ENCODE data around the gene SHANK3. TPM values are rescaled to one million over a fixed set of nuclear protein-coding genes. Genes with fewer than 3 reads are reported as not detected.

Gene SHANK3
- total RNA-seq, 4 donors from 2014 or later = 2.8 to 36.3 (median 10.8) TPM

GRCh38 chr22:50676180-50676636 lies 3.6 kb downstream of the SHANK3 start:
- peak; percentile 15 to 37 (median 37) for DNase-seq
- Histone ChIP-seq H3K27ac (no peak overlapping the region), H3K27me3 (peaks cover 0 to 20% of the 10 kb centered on the region in 2 donors), H3K4me3 (peak overlapping the region in 1 of 4 donors; percentile 47), H3K4me1 (peaks cover 0 to 18% (median 7%) of the 10 kb centered on the region in 4 donors), H3K9me3 (no peaks in the 10 kb centered on the region), H3K36me3 (no peaks in the 10 kb centered on the region)
- TF ChIP-seq POLR2A (IDR thresholded peaks at IDR 0.05) (no peak), CTCF (IDR thresholded peaks at IDR 0.05) (no peak)

GRCh38 chr22:50676661-50677492 lies 4.3 kb downstream of the SHANK3 start:
- H3K9me3 ChIP-seq = no peaks in the 10 kb centered on the region
- TF ChIP-seq POLR2A (IDR thresholded peaks at IDR 0.05) (no peak), CTCF (IDR thresholded peaks at IDR 0.05) (no peak)
- H3K27ac ChIP-seq = no peak overlapping the region
- no peak overlapping the region for H3K4me3 ChIP-seq
- DNase-seq = peak; percentile 12 to 33 (median 32)
- H3K27me3 ChIP-seq = peaks cover 0 to 20% of the 10 kb centered on the region in 2 donors
- H3K4me1 ChIP-seq = peaks cover 0 to 18% (median 7%) of the 10 kb centered on the region in 4 donors
- H3K36me3 ChIP-seq = no peaks in the 10 kb centered on the region

- Histone ChIP-seq H3K27me3 (peaks cover 0 to 17% of the 10 kb centered on the region in 2 donors), H3K9me3 (no peaks in the 10 kb centered on the region), H3K4me3 (no peak overlapping the region), H3K27ac (no peak overlapping the region), H3K4me1 (peaks cover 0 to 18% (median 7%) of the 10 kb centered on the region in 4 donors), H3K36me3 (no peaks in the 10 kb centered on the region)
- peak; percentile 10 to 38 (median 37) for DNase-seq
- no peak for TF ChIP-seq CTCF (IDR thresholded peaks at IDR 0.05)
- TF ChIP-seq POLR2A (IDR thresholded peaks at IDR 0.05) = no peak
Observed at GRCh38 chr22:50677493-50678217, 5.0 kb downstream of the SHANK3 start.

- no peaks in the 10 kb centered on the region for H3K36me3 ChIP-seq
- H3K4me3 ChIP-seq = no peak overlapping the region
- DNase-seq = peak; percentile 7 to 37 (median 20)
- H3K9me3 ChIP-seq = no peaks in the 10 kb centered on the region
- TF ChIP-seq CTCF (IDR thresholded peaks at IDR 0.05) (no peak), POLR2A (IDR thresholded peaks at IDR 0.05) (no peak)
- no peak overlapping the region for H3K27ac ChIP-seq
- H3K27me3 ChIP-seq = peaks cover 0 to 13% of the 10 kb centered on the region in 2 donors
- H3K4me1 ChIP-seq = peaks cover 0 to 14% (median 7%) of the 10 kb centered on the region in 4 donors
Observed at GRCh38 chr22:50678218-50678650, 5.6 kb downstream of the SHANK3 start.

- DNase-seq = peak; percentile 8 to 42 (median 38)
- no peak overlapping the region for H3K4me3 ChIP-seq
Observed at GRCh38 chr22:50678651-50679521, 6.3 kb downstream of the SHANK3 start.

More at GRCh38 chr22:50678651-50679521, 6.3 kb downstream of the SHANK3 start:
- Histone ChIP-seq H3K27me3 (peaks cover 0 to 7% of the 10 kb centered on the region in 2 donors), H3K27ac (no peak overlapping the region), H3K9me3 (no peaks in the 10 kb centered on the region), H3K4me1 (peaks cover 0 to 8% (median 4%) of the 10 kb centered on the region in 4 donors), H3K36me3 (no peaks in the 10 kb centered on the region)
- TF ChIP-seq CTCF (IDR thresholded peaks at IDR 0.05) = no peak
- TF ChIP-seq POLR2A (IDR thresholded peaks at IDR 0.05) = no peak
